Occipital lobe (tissue), 1 donor: ENCODE data around the gene TUBG1. TPM values are rescaled to one million over a fixed set of nuclear protein-coding genes. Genes with fewer than 3 reads are reported as not detected.

Source experiments
- total RNA-seq: library from RNA; depleted of rRNA; stranded (reverse); fragments of >200 nt; gene quantifications from one replicate; pipeline ENCODE4 v1.2.3, GENCODE V29; 2014

Gene TUBG1
- total RNA-seq, 1 donor from 2014 or later = 10.3 TPM

Other genes with a start within 250 kb of the TUBG1 start
- 25.1 TPM for gene STAT3, start 221.2 kb upstream of the TUBG1 start, total RNA-seq
- 7.8 TPM for gene CAVIN1, start 186.4 kb upstream of the TUBG1 start, total RNA-seq
- gene ATP6V0A1, start 150.8 kb upstream of the TUBG1 start, total RNA-seq = 263 TPM
- 8.6 TPM for gene NAGLU, start 73.4 kb upstream of the TUBG1 start, total RNA-seq
- gene HSD17B1, start 56.8 kb upstream of the TUBG1 start, total RNA-seq = 0.62 TPM
- 3.6 TPM for gene COASY, start 47.5 kb upstream of the TUBG1 start, total RNA-seq
- gene MLX, start 42.6 kb upstream of the TUBG1 start, total RNA-seq = 25.1 TPM
- 6.6 TPM for gene PSMC3IP, start 32.0 kb upstream of the TUBG1 start, total RNA-seq
- 54.9 TPM for gene RETREG3, start 309 bp upstream of the TUBG1 start, total RNA-seq
- gene TUBG2, start 49.6 kb downstream of the TUBG1 start, total RNA-seq = 9.4 TPM
- 2.8 TPM for gene PLEKHH3, start 67.3 kb downstream of the TUBG1 start, total RNA-seq
- 0.47 TPM for gene CCR10, start 72.2 kb downstream of the TUBG1 start, total RNA-seq
- gene CNTNAP1, start 72.8 kb downstream of the TUBG1 start, total RNA-seq = 7.5 TPM
- gene EZH1, start 135.4 kb downstream of the TUBG1 start, total RNA-seq = 23.2 TPM
- gene RAMP2, start 151.5 kb downstream of the TUBG1 start, total RNA-seq = 14.3 TPM
- 24.5 TPM for gene VPS25, start 163.8 kb downstream of the TUBG1 start, total RNA-seq
- gene WNK4, start 170.9 kb downstream of the TUBG1 start, total RNA-seq = 0.31 TPM
- 61.8 TPM for gene COA3, start 189.0 kb downstream of the TUBG1 start, total RNA-seq
- gene CNTD1, start 189.2 kb downstream of the TUBG1 start, total RNA-seq = 0.47 TPM
- 57.7 TPM for gene BECN1, start 214.6 kb downstream of the TUBG1 start, total RNA-seq
- gene PSME3, start 223.7 kb downstream of the TUBG1 start, total RNA-seq = 39.8 TPM
- 0.78 TPM for gene AOC2, start 234.9 kb downstream of the TUBG1 start, total RNA-seq
- 0.16 TPM for gene AOC3, start 241.5 kb downstream of the TUBG1 start, total RNA-seq